HEK293 (cell line): ENCODE measurements around the gene CLIC4.

ENCODE experiments used
- FEZF1 ChIP-seq: fragments of 450-650 bp; formaldehyde crosslinking; IDR thresholded peaks from 2 replicates; pipeline ENCODE4 v1.5.1; 2016; ENCODE audit warnings: missing biosample characterization, missing genetic modification characterization
- MEIS1 ChIP-seq: sonication (generic); formaldehyde crosslinking; IDR thresholded peaks from 2 replicates; pipeline ENCODE4 v1.8.1; 2022; ENCODE audit warnings: missing genetic modification reagents, mild to moderate bottlenecking, borderline replicate concordance
- MYNN ChIP-seq: fragments of 450-650 bp; formaldehyde crosslinking; IDR thresholded peaks from 2 replicates; pipeline ENCODE4 v1.5.1; 2016; ENCODE audit warnings: missing biosample characterization, missing genetic modification characterization, borderline replicate concordance
- OVOL3 ChIP-seq: fragments of 450-650 bp; formaldehyde crosslinking; IDR thresholded peaks from 2 replicates; pipeline ENCODE4 v1.5.1; 2016; ENCODE audit warnings: missing biosample characterization, missing genetic modification characterization
- TRIM28 ChIP-seq: IDR thresholded peaks from 2 replicates; pipeline ENCODE4 v1.6.1; 2011; ENCODE audit warnings: low read length, control low read depth, borderline replicate concordance
- ZBTB17 ChIP-seq: fragments of 450-650 bp; formaldehyde crosslinking; IDR thresholded peaks from 2 replicates; pipeline ENCODE4 v1.5.1; 2016; ENCODE audit warnings: missing biosample characterization, missing genetic modification characterization
- ZBTB48 ChIP-seq: fragments of 450-650 bp; formaldehyde crosslinking; IDR thresholded peaks from 2 replicates; pipeline ENCODE4 v1.5.1; 2016; ENCODE audit warnings: missing biosample characterization, missing genetic modification characterization
- ZEB2 ChIP-seq: fragments of 450-650 bp; formaldehyde crosslinking; IDR thresholded peaks from 2 replicates; pipeline ENCODE4 v1.5.1; 2016; ENCODE audit warnings: missing biosample characterization, missing genetic modification characterization
- ZNF146 ChIP-seq: fragments of 450-650 bp; formaldehyde crosslinking; IDR thresholded peaks from 2 replicates; pipeline ENCODE4 v1.5.1; 2016; ENCODE audit warnings: missing biosample characterization, missing genetic modification characterization
- ZNF157 ChIP-seq: fragments of 450-650 bp; formaldehyde crosslinking; IDR thresholded peaks from 2 replicates; pipeline ENCODE4 v1.5.1; 2016; ENCODE audit warnings: missing biosample characterization, missing genetic modification characterization
- ZNF174 ChIP-seq: fragments of 450-650 bp; formaldehyde crosslinking; IDR thresholded peaks from 2 replicates; pipeline ENCODE4 v1.5.0; 2017; ENCODE audit warnings: missing biosample characterization, mild to moderate bottlenecking, missing genetic modification characterization
- ZNF223 ChIP-seq: fragments of 450-650 bp; formaldehyde crosslinking; IDR thresholded peaks from 2 replicates; pipeline ENCODE4 v1.5.1; 2016; ENCODE audit warnings: missing biosample characterization, missing genetic modification characterization
- ZNF248 ChIP-seq: fragments of 450-650 bp; formaldehyde crosslinking; IDR thresholded peaks from 2 replicates; pipeline ENCODE4 v1.5.1; 2017; ENCODE audit warnings: missing biosample characterization, missing genetic modification characterization
- ZNF266 ChIP-seq: fragments of 450-650 bp; formaldehyde crosslinking; IDR thresholded peaks from 2 replicates; pipeline ENCODE4 v1.5.1; 2016; ENCODE audit warnings: missing biosample characterization, missing genetic modification characterization, low read depth
- ZNF341 ChIP-seq: fragments of 450-650 bp; formaldehyde crosslinking; IDR thresholded peaks from 2 replicates; pipeline ENCODE4; 2016; ENCODE audit warnings: low read depth, missing biosample characterization, missing genetic modification characterization
- ZNF404 ChIP-seq: fragments of 450-650 bp; formaldehyde crosslinking; IDR thresholded peaks from 2 replicates; pipeline ENCODE4 v1.5.1; 2017; ENCODE audit warnings: missing biosample characterization, missing genetic modification characterization
- ZNF513 ChIP-seq: fragments of 450-650 bp; IDR thresholded peaks from 2 replicates; pipeline ENCODE4 v1.5.1; 2018; ENCODE audit warnings: missing biosample characterization, missing genetic modification characterization
- ZNF521 ChIP-seq: fragments of 450-650 bp; formaldehyde crosslinking; IDR thresholded peaks from 2 replicates; pipeline ENCODE4 v1.5.1; 2017; ENCODE audit warnings: missing biosample characterization, mild to moderate bottlenecking, missing genetic modification characterization
- ZNF548 ChIP-seq: fragments of 450-650 bp; formaldehyde crosslinking; IDR thresholded peaks from 2 replicates; pipeline ENCODE4 v1.5.1; 2016; ENCODE audit warnings: missing biosample characterization, missing genetic modification characterization
- ZNF560 ChIP-seq: fragments of 450-650 bp; formaldehyde crosslinking; IDR thresholded peaks from 2 replicates; pipeline ENCODE4 v1.5.1; 2017; ENCODE audit warnings: missing biosample characterization, missing genetic modification characterization, borderline replicate concordance
- ZNF561 ChIP-seq: fragments of 450-650 bp; IDR thresholded peaks from 2 replicates; pipeline ENCODE4 v1.5.1; 2018; ENCODE audit warnings: missing biosample characterization, missing genetic modification characterization, borderline replicate concordance
- ZNF580 ChIP-seq: fragments of 450-650 bp; formaldehyde crosslinking; IDR thresholded peaks from 2 replicates; pipeline ENCODE4 v1.5.1; 2016; ENCODE audit warnings: missing biosample characterization, missing genetic modification characterization
- ZNF610 ChIP-seq: fragments of 450-650 bp; formaldehyde crosslinking; IDR thresholded peaks from 2 replicates; pipeline ENCODE4 v1.5.1; 2016; ENCODE audit warnings: missing biosample characterization, missing genetic modification characterization, borderline replicate concordance
- ZNF624 ChIP-seq: fragments of 450-650 bp; formaldehyde crosslinking; IDR thresholded peaks from 2 replicates; pipeline ENCODE4 v1.5.1; 2017; ENCODE audit warnings: missing biosample characterization, missing genetic modification characterization
- ZNF660 ChIP-seq: fragments of 450-650 bp; IDR thresholded peaks from 2 replicates; pipeline ENCODE4 v1.5.1; 2018; ENCODE audit warnings: missing biosample characterization, mild to moderate bottlenecking, missing genetic modification characterization
- ZNF692 ChIP-seq: fragments of 450-650 bp; formaldehyde crosslinking; IDR thresholded peaks from 2 replicates; pipeline ENCODE4 v1.5.1; 2016; ENCODE audit warnings: missing biosample characterization, missing genetic modification characterization
- ZNF776 ChIP-seq: fragments of 450-650 bp; formaldehyde crosslinking; IDR thresholded peaks from 2 replicates; pipeline ENCODE4 v1.5.0; 2017; ENCODE audit warnings: missing biosample characterization, missing genetic modification characterization, borderline replicate concordance
- ZNF837 ChIP-seq: fragments of 450-650 bp; formaldehyde crosslinking; IDR thresholded peaks from 2 replicates; pipeline ENCODE4 v1.5.1; 2016; ENCODE audit warnings: missing biosample characterization, missing genetic modification characterization
- ZNF843 ChIP-seq: fragments of 450-650 bp; formaldehyde crosslinking; IDR thresholded peaks from 2 replicates; pipeline ENCODE4 v1.5.1; 2016; ENCODE audit warnings: missing biosample characterization, missing genetic modification characterization
- ZXDB ChIP-seq: fragments of 450-650 bp; formaldehyde crosslinking; IDR thresholded peaks from 2 replicates; pipeline ENCODE4 v1.5.1; 2016; ENCODE audit warnings: missing biosample characterization, missing genetic modification characterization
- TF ChIP-seq, protein P1 (sequence below): fragments of 450-650 bp; formaldehyde crosslinking; IDR thresholded peaks from 2 replicates; pipeline ENCODE4 v1.5.1; 2017; ENCODE audit warnings: missing biosample characterization, mild to moderate bottlenecking, missing genetic modification characterization, moderate library complexity
- TF ChIP-seq, protein P2 (sequence below): fragments of 450-650 bp; formaldehyde crosslinking; IDR thresholded peaks from 2 replicates; pipeline ENCODE4 v1.5.1; 2016; ENCODE audit warnings: missing biosample characterization, missing genetic modification characterization, borderline replicate concordance

CLIC4 gene

GRCh38 chr1:24744911-24745710 is at the start of gene CLIC4 (continued):
- TF ChIP-seq ZBTB48 (tag by site-specific recombination) (peak; percentile 58), MEIS1 (CRISPR knock-in tag) (no peak), ZNF610 (peak; percentile 88), FEZF1 (tag by site-specific recombination) (peak; percentile 52; the same call in 1 of the 2 replicates), ZNF341 (tag by site-specific recombination) (peak; percentile 90), ZNF837 (tag by site-specific recombination) (no peak), ZNF248 (tag by site-specific recombination) (no peak), OVOL3 (tag by site-specific recombination) (no peak), ZNF521 (tag by site-specific recombination) (no peak), ZNF157 (tag by site-specific recombination) (no peak), ZNF560 (tag by site-specific recombination) (no peak), ZNF624 (no peak), ZNF174 (tag by site-specific recombination) (no peak), ZBTB17 (peak; percentile 72), ZNF548 (tag by site-specific recombination) (no peak), ZNF266 (tag by site-specific recombination) (no peak), ZNF843 (peak; percentile 79; the same call in 1 of the 2 replicates), ZXDB (tag by site-specific recombination) (peak; percentile 81), ZNF561 (0 out of 2 replicates have a peak, but pooled peaks have one; percentile 67), MYNN (tag by site-specific recombination) (no peak), ZNF404 (no peak), ZNF692 (tag by site-specific recombination) (peak; percentile 99), ZNF513 (tag by site-specific recombination) (peak; percentile 72), TRIM28 (0 out of 2 replicates have a peak, but pooled peaks have one; percentile 18), ZNF776 (tag by site-specific recombination) (no peak), ZNF223 (no peak), ZNF580 (tag by site-specific recombination) (no peak; the same call in 1 of the 2 replicates), ZNF146 (tag by site-specific recombination) (no peak), ZNF660 (tag by site-specific recombination) (peak; percentile 16), ZEB2 (peak; percentile 96)
- TF ChIP-seq, protein P1, sequence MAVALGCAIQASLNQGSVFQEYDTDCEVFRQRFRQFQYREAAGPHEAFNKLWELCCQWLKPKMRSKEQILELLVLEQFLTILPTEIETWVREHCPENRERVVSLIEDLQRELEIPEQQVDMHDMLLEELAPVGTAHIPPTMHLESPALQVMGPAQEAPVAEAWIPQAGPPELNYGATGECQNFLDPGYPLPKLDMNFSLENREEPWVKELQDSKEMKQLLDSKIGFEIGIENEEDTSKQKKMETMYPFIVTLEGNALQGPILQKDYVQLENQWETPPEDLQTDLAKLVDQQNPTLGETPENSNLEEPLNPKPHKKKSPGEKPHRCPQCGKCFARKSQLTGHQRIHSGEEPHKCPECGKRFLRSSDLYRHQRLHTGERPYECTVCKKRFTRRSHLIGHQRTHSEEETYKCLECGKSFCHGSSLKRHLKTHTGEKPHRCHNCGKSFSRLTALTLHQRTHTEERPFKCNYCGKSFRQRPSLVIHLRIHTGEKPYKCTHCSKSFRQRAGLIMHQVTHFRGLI: peak; percentile 73
- TF ChIP-seq, protein P2, sequence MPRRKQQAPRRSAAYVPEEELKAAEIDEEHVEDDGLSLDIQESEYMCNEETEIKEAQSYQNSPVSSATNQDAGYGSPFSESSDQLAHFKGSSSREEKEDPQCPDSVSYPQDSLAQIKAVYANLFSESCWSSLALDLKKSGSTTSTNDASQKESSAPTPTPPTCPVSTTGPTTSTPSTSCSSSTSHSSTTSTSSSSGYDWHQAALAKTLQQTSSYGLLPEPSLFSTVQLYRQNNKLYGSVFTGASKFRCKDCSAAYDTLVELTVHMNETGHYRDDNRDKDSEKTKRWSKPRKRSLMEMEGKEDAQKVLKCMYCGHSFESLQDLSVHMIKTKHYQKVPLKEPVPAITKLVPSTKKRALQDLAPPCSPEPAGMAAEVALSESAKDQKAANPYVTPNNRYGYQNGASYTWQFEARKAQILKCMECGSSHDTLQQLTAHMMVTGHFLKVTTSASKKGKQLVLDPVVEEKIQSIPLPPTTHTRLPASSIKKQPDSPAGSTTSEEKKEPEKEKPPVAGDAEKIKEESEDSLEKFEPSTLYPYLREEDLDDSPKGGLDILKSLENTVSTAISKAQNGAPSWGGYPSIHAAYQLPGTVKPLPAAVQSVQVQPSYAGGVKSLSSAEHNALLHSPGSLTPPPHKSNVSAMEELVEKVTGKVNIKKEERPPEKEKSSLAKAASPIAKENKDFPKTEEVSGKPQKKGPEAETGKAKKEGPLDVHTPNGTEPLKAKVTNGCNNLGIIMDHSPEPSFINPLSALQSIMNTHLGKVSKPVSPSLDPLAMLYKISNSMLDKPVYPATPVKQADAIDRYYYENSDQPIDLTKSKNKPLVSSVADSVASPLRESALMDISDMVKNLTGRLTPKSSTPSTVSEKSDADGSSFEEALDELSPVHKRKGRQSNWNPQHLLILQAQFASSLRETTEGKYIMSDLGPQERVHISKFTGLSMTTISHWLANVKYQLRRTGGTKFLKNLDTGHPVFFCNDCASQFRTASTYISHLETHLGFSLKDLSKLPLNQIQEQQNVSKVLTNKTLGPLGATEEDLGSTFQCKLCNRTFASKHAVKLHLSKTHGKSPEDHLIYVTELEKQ (tag by site-specific recombination): peak; percentile 85
